C4-2B (cell line): ENCODE measurements around the gene GRM7.

Experiments
- ZFX ChIP-seq: fragments of 450-650 bp; IDR thresholded peaks from 2 replicates; pipeline ENCODE4 v1.6.1; 2017
- TF ChIP-seq, protein P1 (sequence below): fragments of 450-650 bp; conservative IDR thresholded peaks from 2 replicates; pipeline ENCODE4 v1.5.1; 2017; ENCODE audit warnings: mild to moderate bottlenecking

DNA sequence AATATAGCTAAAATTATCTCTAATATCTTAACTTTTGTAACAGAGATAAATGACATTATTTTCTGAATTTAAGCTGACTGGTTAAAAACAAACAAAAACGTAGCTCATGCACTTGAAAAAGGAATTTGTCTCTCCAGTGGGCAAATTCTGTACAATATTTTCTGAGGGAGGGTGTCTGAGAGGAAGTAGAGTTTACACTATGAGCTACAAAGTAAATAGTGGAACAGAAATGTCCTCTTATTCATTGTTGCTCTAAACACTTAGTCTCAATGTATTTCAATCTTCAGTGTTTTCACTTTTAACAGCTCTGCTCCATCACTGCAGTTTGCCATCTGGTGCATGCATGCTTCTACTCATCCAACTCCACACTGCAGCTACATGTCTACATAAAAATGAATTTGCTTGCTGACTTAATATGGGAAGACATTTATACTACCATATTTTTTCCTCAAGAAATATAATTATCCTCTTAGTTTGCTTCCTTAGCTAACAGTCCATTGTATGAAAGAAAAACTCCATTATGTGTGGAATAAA, 823.3 kb downstream of the GRM7 start:
- TF ChIP-seq, protein P1, sequence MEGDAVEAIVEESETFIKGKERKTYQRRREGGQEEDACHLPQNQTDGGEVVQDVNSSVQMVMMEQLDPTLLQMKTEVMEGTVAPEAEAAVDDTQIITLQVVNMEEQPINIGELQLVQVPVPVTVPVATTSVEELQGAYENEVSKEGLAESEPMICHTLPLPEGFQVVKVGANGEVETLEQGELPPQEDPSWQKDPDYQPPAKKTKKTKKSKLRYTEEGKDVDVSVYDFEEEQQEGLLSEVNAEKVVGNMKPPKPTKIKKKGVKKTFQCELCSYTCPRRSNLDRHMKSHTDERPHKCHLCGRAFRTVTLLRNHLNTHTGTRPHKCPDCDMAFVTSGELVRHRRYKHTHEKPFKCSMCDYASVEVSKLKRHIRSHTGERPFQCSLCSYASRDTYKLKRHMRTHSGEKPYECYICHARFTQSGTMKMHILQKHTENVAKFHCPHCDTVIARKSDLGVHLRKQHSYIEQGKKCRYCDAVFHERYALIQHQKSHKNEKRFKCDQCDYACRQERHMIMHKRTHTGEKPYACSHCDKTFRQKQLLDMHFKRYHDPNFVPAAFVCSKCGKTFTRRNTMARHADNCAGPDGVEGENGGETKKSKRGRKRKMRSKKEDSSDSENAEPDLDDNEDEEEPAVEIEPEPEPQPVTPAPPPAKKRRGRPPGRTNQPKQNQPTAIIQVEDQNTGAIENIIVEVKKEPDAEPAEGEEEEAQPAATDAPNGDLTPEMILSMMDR: no peak
- no peak for TF ChIP-seq ZFX
